ENCODE measurements around the gene CLPTM1.

Gene CLPTM1

GRCh38 chr19:44987148-44987675, 32.0 kb downstream of the CLPTM1 start:
- no peaks in the 10 kb centered on the region for H3K27me3 ChIP-seq (ENCODE audit: insufficient read depth, low read length, poor library complexity)
- H2AFZ ChIP-seq (ENCODE audit: low read depth, low read length) = no peak overlapping the region
- H4K20me1 ChIP-seq (ENCODE audit: insufficient read depth, low read length) = peaks cover 5% of the 10 kb centered on the region; the same call in 1 of the 2 replicates
- TF ChIP-seq EZH2 (IDR thresholded peaks at IDR 0.05; ENCODE audit: borderline replicate concordance, low read depth, low read length, severe bottlenecking) = no peak
- no peak for TF ChIP-seq CTCF (IDR thresholded peaks at IDR 0.05; ENCODE audit: borderline replicate concordance, extremely low read depth, low read length, poor library complexity, severe bottlenecking)
- no peaks in the 10 kb centered on the region for H3K9me3 ChIP-seq (ENCODE audit: insufficient read depth, low read length, severe bottlenecking)
- DNase-seq (no peak), ATAC-seq (ENCODE audit: insufficient read depth, low read depth) (no peak)
- H3K4me1 ChIP-seq (ENCODE audit: insufficient read depth, low read length) = no peaks in the 10 kb centered on the region
- H3K79me2 ChIP-seq (ENCODE audit: insufficient read depth, low read length) = no peaks in the 10 kb centered on the region
- no peak overlapping the region for H3K9ac ChIP-seq (ENCODE audit: low read depth, low read length)
- no peak overlapping the region for H3K4me2 ChIP-seq (ENCODE audit: insufficient read depth, low read length)
- no peak overlapping the region for H3K4me3 ChIP-seq (ENCODE audit: low read depth in 1 of 2, low read length in 2 of 2)
- no peak overlapping the region for H3K27ac ChIP-seq (ENCODE audit: low read length)
- peaks cover 81% of the 10 kb centered on the region for H3K36me3 ChIP-seq (ENCODE audit: insufficient read depth, low read length)

- Histone ChIP-seq H2AFZ (ENCODE audit: low read depth, low read length) (no peak overlapping the region), H3K36me3 (ENCODE audit: insufficient read depth, low read length) (peaks cover 86% of the 10 kb centered on the region), H3K9me3 (ENCODE audit: insufficient read depth, low read length, severe bottlenecking) (no peaks in the 10 kb centered on the region), H3K4me1 (ENCODE audit: insufficient read depth, low read length) (no peaks in the 10 kb centered on the region), H3K79me2 (ENCODE audit: insufficient read depth, low read length) (no peaks in the 10 kb centered on the region), H4K20me1 (ENCODE audit: insufficient read depth, low read length) (peaks cover 5% of the 10 kb centered on the region; the same call in 1 of the 2 replicates), H3K27me3 (ENCODE audit: insufficient read depth, low read length, poor library complexity) (no peaks in the 10 kb centered on the region), H3K27ac (ENCODE audit: low read length) (no peak overlapping the region), H3K4me3 (ENCODE audit: low read depth in 1 of 2, low read length in 2 of 2) (no peak overlapping the region), H3K4me2 (ENCODE audit: insufficient read depth, low read length) (no peak overlapping the region), H3K9ac (ENCODE audit: low read depth, low read length) (no peak overlapping the region)
- DNase-seq (no peak), ATAC-seq (ENCODE audit: insufficient read depth, low read depth) (no peak)
- no peak for TF ChIP-seq CTCF (IDR thresholded peaks at IDR 0.05; ENCODE audit: borderline replicate concordance, extremely low read depth, low read length, poor library complexity, severe bottlenecking)
- TF ChIP-seq EZH2 (IDR thresholded peaks at IDR 0.05; ENCODE audit: borderline replicate concordance, low read depth, low read length, severe bottlenecking) = no peak
Observed at GRCh38 chr19:44988273-44988672, 33.1 kb downstream of the CLPTM1 start.

- Histone ChIP-seq H3K36me3 (ENCODE audit: insufficient read depth, low read length) (peaks cover 86% of the 10 kb centered on the region), H3K27me3 (ENCODE audit: insufficient read depth, low read length, poor library complexity) (no peaks in the 10 kb centered on the region), H3K27ac (ENCODE audit: low read length) (no peak overlapping the region), H4K20me1 (ENCODE audit: insufficient read depth, low read length) (peaks cover 5% of the 10 kb centered on the region; the same call in 1 of the 2 replicates), H3K4me1 (ENCODE audit: insufficient read depth, low read length) (no peaks in the 10 kb centered on the region), H3K9me3 (ENCODE audit: insufficient read depth, low read length, severe bottlenecking) (no peaks in the 10 kb centered on the region), H3K4me2 (ENCODE audit: insufficient read depth, low read length) (no peak overlapping the region), H2AFZ (ENCODE audit: low read depth, low read length) (no peak overlapping the region), H3K4me3 (ENCODE audit: low read depth in 1 of 2, low read length in 2 of 2) (no peak overlapping the region), H3K9ac (ENCODE audit: low read depth, low read length) (no peak overlapping the region), H3K79me2 (ENCODE audit: insufficient read depth, low read length) (no peaks in the 10 kb centered on the region)
- TF ChIP-seq CTCF (IDR thresholded peaks at IDR 0.05; ENCODE audit: borderline replicate concordance, extremely low read depth, low read length, poor library complexity, severe bottlenecking) = peak; percentile 76
- no peak for TF ChIP-seq EZH2 (IDR thresholded peaks at IDR 0.05; ENCODE audit: borderline replicate concordance, low read depth, low read length, severe bottlenecking)
- ATAC-seq (ENCODE audit: insufficient read depth, low read depth) (peak; percentile 79), DNase-seq (peak; percentile 62)
Observed at GRCh38 chr19:44988896-44989556, 33.8 kb downstream of the CLPTM1 start.

Measured in DND-41 (cell line).